HG03457 (cell line): ENCODE results near the gene FAM162B.
"Not testable (repeated sequence)": the region's sequence is repeated elsewhere in the genome, so short reads cannot be mapped to it uniquely, and the experiment has no call there.

Source experiments
- ATAC-seq: cut with Tn5 transposase; IDR thresholded peaks from one replicate; pipeline ENCODE4 v1.9.1; 2021; ENCODE audit warnings: moderate number of reproducible peaks; ENCODE audit not compliant: unreplicated experiment

FAM162B gene

GRCh38 chr6:116764961-116765841 is at the start of gene FAM162B:
TSS of gene FAM162B (minus strand) at chr6:116765719. CDS start at chr6:116765576, 143 bp downstream.
- no peak for ATAC-seq

GRCh38 chr6:116812051-116812650 is 46.6 kb upstream of the FAM162B start:
- ATAC-seq: no peak

GRCh38 chr6:116801971-116802370 is 36.5 kb upstream of the FAM162B start:
- ATAC-seq: no peak

- ATAC-seq: no peak
These were observed 34.4 kb upstream of the FAM162B start for GRCh38 chr6:116799945-116800344.

GRCh38 chr6:116797585-116797984 is 32.1 kb upstream of the FAM162B start:
- ATAC-seq: no peak

GRCh38 chr6:116793224-116793623 is 27.7 kb upstream of the FAM162B start:
- no peak for ATAC-seq

- ATAC-seq: no peak
These were observed 18.3 kb upstream of the FAM162B start for GRCh38 chr6:116783852-116784251.

- ATAC-seq: no peak
These were observed 14.2 kb upstream of the FAM162B start for GRCh38 chr6:116779573-116780164.

- no peak for ATAC-seq
These were observed 8.4 kb upstream of the FAM162B start for GRCh38 chr6:116773886-116774285.

- ATAC-seq: no peak
These were observed 6.9 kb upstream of the FAM162B start for GRCh38 chr6:116772450-116772849.

- ATAC-seq: no peak
These were observed 2.2 kb upstream of the FAM162B start for GRCh38 chr6:116767715-116768114.

GRCh38 chr6:116766506-116767176 is 1.1 kb upstream of the FAM162B start:
- ATAC-seq: no peak

- ATAC-seq: no peak
These were observed 924 bp downstream of the FAM162B start for GRCh38 chr6:116764629-116764960.

GRCh38 chr6:116763906-116764628 is 1.5 kb downstream of the FAM162B start:
- ATAC-seq: no peak

- no peak for ATAC-seq
These were observed 2.5 kb downstream of the FAM162B start for GRCh38 chr6:116763048-116763447.

GRCh38 chr6:116762235-116762634 is 3.3 kb downstream of the FAM162B start:
- no peak for ATAC-seq

- ATAC-seq: no peak
These were observed 3.7 kb downstream of the FAM162B start for GRCh38 chr6:116761779-116762178.

GRCh38 chr6:116745176-116745575 is 20.3 kb downstream of the FAM162B start:
- no peak for ATAC-seq

- ATAC-seq: no peak
These were observed 23.9 kb downstream of the FAM162B start for GRCh38 chr6:116741571-116741970.

- ATAC-seq: not testable (repeated sequence)
These were observed 25.0 kb downstream of the FAM162B start for GRCh38 chr6:116740486-116740885.

GRCh38 chr6:116737004-116737403 is 28.5 kb downstream of the FAM162B start:
- ATAC-seq: no peak
